Skeletal muscle satellite cell (primary cell): ENCODE results near the gene PSG5.
"Not testable (repeated sequence)": the region's sequence is repeated elsewhere in the genome, so short reads cannot be mapped to it uniquely, and the experiment has no call there.

Source experiments
- H3K27me3 ChIP-seq: 2 replicates; pipeline ENCODE4 v1.7.0; 2013; ENCODE audit warnings: low read length; ENCODE audit not compliant: control insufficient read depth, insufficient read depth
- H3K36me3 ChIP-seq: 2 replicates; pipeline ENCODE4 v1.7.0; 2013; ENCODE audit warnings: mild to moderate bottlenecking, control low read depth, low read length; ENCODE audit not compliant: insufficient read depth
- H3K4me1 ChIP-seq: 2 replicates; pipeline ENCODE4 v1.7.0; 2013; ENCODE audit warnings: low read length; ENCODE audit not compliant: control insufficient read depth, insufficient read depth
- H3K4me2 ChIP-seq: 2 replicates; pipeline ENCODE4 v1.7.0; 2013; ENCODE audit warnings: mild to moderate bottlenecking, low read length
- H3K4me3 ChIP-seq: 2 replicates; pipeline ENCODE4 v1.7.0; 2013; ENCODE audit warnings: low read length
- H3K9ac ChIP-seq: 2 replicates; pipeline ENCODE4 v1.7.0; 2013; ENCODE audit warnings: mild to moderate bottlenecking, low read depth, low read length, moderate library complexity
- H3K9me3 ChIP-seq: replicated peaks from 2 replicates; pipeline ENCODE4 v1.7.0; 2013; ENCODE audit warnings: mild to moderate bottlenecking, control low read depth, low read length

PSG5 gene

GRCh38 chr19:43179569-43180147, 6.7 kb downstream of the PSG5 start:
- peaks cover 25% of the 10 kb centered on the region for H3K4me1 ChIP-seq

GRCh38 chr19:43178577-43178976, 7.8 kb downstream of the PSG5 start:
- not testable (repeated sequence) for H3K36me3 ChIP-seq, H3K4me3 ChIP-seq, H3K9ac ChIP-seq, H3K4me2 ChIP-seq, H3K9me3 ChIP-seq, H3K27me3 ChIP-seq
- H3K4me1 ChIP-seq, result peaks cover 24% of the 10 kb centered on the region

More at GRCh38 chr19:43179569-43180147, 6.7 kb downstream of the PSG5 start:
- H3K27me3 ChIP-seq, H3K9ac ChIP-seq, H3K9me3 ChIP-seq, H3K4me2 ChIP-seq, H3K36me3 ChIP-seq, H3K4me3 ChIP-seq: not testable (repeated sequence)

GRCh38 chr19:43165906-43166305, 20.4 kb downstream of the PSG5 start:
- not testable (repeated sequence) for H3K36me3 ChIP-seq, H3K27me3 ChIP-seq, H3K9me3 ChIP-seq, H3K9ac ChIP-seq, H3K4me3 ChIP-seq, H3K4me2 ChIP-seq, H3K4me1 ChIP-seq

- not testable (repeated sequence) for H3K36me3 ChIP-seq, H3K27me3 ChIP-seq, H3K9me3 ChIP-seq, H3K4me3 ChIP-seq, H3K9ac ChIP-seq, H3K4me1 ChIP-seq, H3K4me2 ChIP-seq
These were observed 23.2 kb downstream of the PSG5 start for GRCh38 chr19:43163135-43163534.

GRCh38 chr19:43162261-43162660, 24.1 kb downstream of the PSG5 start:
- not testable (repeated sequence) for H3K36me3 ChIP-seq, H3K4me3 ChIP-seq, H3K4me2 ChIP-seq, H3K9ac ChIP-seq, H3K27me3 ChIP-seq, H3K4me1 ChIP-seq, H3K9me3 ChIP-seq

- Histone ChIP-seq H3K9me3 (no peaks in the 10 kb centered on the region), H3K9ac (no peak overlapping the region), H3K4me1 (peaks cover 15% of the 10 kb centered on the region), H3K4me2 (no peak overlapping the region), H3K27me3 (no peaks in the 10 kb centered on the region), H3K36me3 (no peaks in the 10 kb centered on the region), H3K4me3 (no peak overlapping the region)
These were observed 34.1 kb downstream of the PSG5 start for GRCh38 chr19:43152214-43152613.

- not testable (repeated sequence) for H3K27me3 ChIP-seq, H3K36me3 ChIP-seq, H3K4me3 ChIP-seq, H3K4me2 ChIP-seq, H3K9me3 ChIP-seq, H3K9ac ChIP-seq
- peaks cover 15% of the 10 kb centered on the region for H3K4me1 ChIP-seq
These were observed 36.5 kb downstream of the PSG5 start for GRCh38 chr19:43149788-43150187.

GRCh38 chr19:43148233-43148632, 38.1 kb downstream of the PSG5 start:
- Histone ChIP-seq H3K4me3 (no peak overlapping the region), H3K36me3 (no peaks in the 10 kb centered on the region), H3K9ac (no peak overlapping the region), H3K27me3 (no peaks in the 10 kb centered on the region), H3K9me3 (no peaks in the 10 kb centered on the region), H3K4me2 (peak overlapping the region; percentile 55), H3K4me1 (peaks cover 15% of the 10 kb centered on the region)

GRCh38 chr19:43141763-43142162, 44.6 kb downstream of the PSG5 start:
- H3K4me1 ChIP-seq, H3K9ac ChIP-seq, H3K4me2 ChIP-seq, H3K9me3 ChIP-seq, H3K4me3 ChIP-seq, H3K36me3 ChIP-seq, H3K27me3 ChIP-seq: not testable (repeated sequence)

- H3K9me3 ChIP-seq, result no peaks in the 10 kb centered on the region
- H3K9ac ChIP-seq, result no peak overlapping the region
- H3K4me2 ChIP-seq, result no peak overlapping the region
These were observed 53.6 kb downstream of the PSG5 start for GRCh38 chr19:43132696-43133095.

GRCh38 chr19:43131281-43131842, 55.0 kb downstream of the PSG5 start:
- H3K27me3 ChIP-seq, H3K4me2 ChIP-seq, H3K9ac ChIP-seq, H3K9me3 ChIP-seq, H3K4me3 ChIP-seq, H3K36me3 ChIP-seq: not testable (repeated sequence)
- H3K4me1 ChIP-seq, result peaks cover 15% of the 10 kb centered on the region

More at GRCh38 chr19:43132696-43133095, 53.6 kb downstream of the PSG5 start:
- H3K4me3 ChIP-seq, result no peak overlapping the region
- no peaks in the 10 kb centered on the region for H3K36me3 ChIP-seq
- H3K4me1 ChIP-seq, result peaks cover 3% of the 10 kb centered on the region
- no peaks in the 10 kb centered on the region for H3K27me3 ChIP-seq

GRCh38 chr19:43129197-43129596, 57.1 kb downstream of the PSG5 start:
- H3K9me3 ChIP-seq, H3K9ac ChIP-seq: not testable (repeated sequence)
- H3K4me1 ChIP-seq, result peaks cover 15% of the 10 kb centered on the region

More at GRCh38 chr19:43129197-43129596, 57.1 kb downstream of the PSG5 start:
- H3K4me3 ChIP-seq, H3K27me3 ChIP-seq, H3K36me3 ChIP-seq, H3K4me2 ChIP-seq: not testable (repeated sequence)
